Measurements from ENCODE around the gene HS6ST1.

DNA sequence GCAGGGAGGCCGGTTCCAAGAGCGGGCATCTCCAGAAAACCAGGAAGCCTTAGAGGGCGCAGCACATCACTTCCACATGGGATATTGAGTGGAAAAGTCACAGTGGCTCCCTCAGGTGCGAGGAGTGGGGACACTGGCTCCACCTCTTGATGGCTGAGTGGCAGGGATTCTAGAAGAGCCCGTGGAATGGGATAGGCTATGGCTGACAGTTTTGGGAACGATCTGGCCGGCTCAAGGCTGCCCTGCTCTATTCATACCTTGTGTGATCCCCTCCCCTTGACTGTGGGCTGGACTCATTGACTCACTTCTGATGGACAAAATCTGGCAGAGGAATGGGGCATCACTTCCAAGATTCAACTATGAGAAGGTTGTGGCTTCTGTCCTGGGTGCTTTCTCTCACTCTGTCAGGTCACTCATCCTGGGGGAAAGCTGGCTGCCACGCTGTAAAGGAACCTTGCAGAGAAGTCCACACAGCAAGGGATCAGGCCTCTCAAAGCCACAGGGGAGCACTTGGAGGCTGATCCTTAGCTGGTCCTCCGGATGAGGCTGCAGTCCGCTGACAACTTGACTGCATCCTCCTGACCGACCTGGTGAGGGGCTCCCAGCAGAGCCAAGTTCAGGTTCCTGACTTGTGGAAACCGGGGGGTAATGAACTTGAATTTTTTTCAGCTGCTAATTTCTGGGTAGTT lies 46.7 kb upstream of the HS6ST1 start:
- no peak for TF ChIP-seq POLR2A (IDR thresholded peaks at IDR 0.05; ENCODE audit: low read depth, low read length)
- TF ChIP-seq SPI1 (IDR thresholded peaks at IDR 0.05; ENCODE audit: low read depth, low read length): no peak
- TF ChIP-seq POLR2AphosphoS5 (IDR thresholded peaks at IDR 0.05; ENCODE audit: low read depth, low read length): no peak
- TF ChIP-seq TAF1 (IDR thresholded peaks at IDR 0.05; ENCODE audit: low read depth, low read length): no peak
- no peak for TF ChIP-seq PAX5 (IDR thresholded peaks at IDR 0.05; ENCODE audit: insufficient read depth, low read length, severe bottlenecking)

Data from GM12891 (cell line).